GM21381 (cell line): ENCODE data around the gene BLTP2.
"Not testable (repeated sequence)": the region's sequence is repeated elsewhere in the genome, so short reads cannot be mapped to it uniquely, and the experiment has no call there.

Experiments used
- ATAC-seq: cut with Tn5 transposase; IDR thresholded peaks from one replicate; pipeline ENCODE4 v1.9.1; 2021; ENCODE audit warnings: mild to moderate bottlenecking, moderate library complexity; ENCODE audit not compliant: unreplicated experiment

The BLTP2 gene

GRCh38 chr17:28644787-28645575 is at the start of gene BLTP2:
Gene BLTP2 (minus strand): TSS chr17:28645158. CDS start chr17:28645056, 102 bp downstream.
- ATAC-seq, result peak; percentile 84

GRCh38 chr17:28693869-28694268 is 48.9 kb upstream of the BLTP2 start:
- ATAC-seq, result no peak

GRCh38 chr17:28689011-28689410 is 44.1 kb upstream of the BLTP2 start:
- no peak for ATAC-seq

GRCh38 chr17:28688481-28688880 is 43.5 kb upstream of the BLTP2 start:
- ATAC-seq, result no peak

GRCh38 chr17:28686296-28686695 is 41.3 kb upstream of the BLTP2 start:
- ATAC-seq, result no peak

- ATAC-seq, result no peak
Measured at GRCh38 chr17:28685366-28685765, 40.4 kb upstream of the BLTP2 start.

- no peak for ATAC-seq
Measured at GRCh38 chr17:28684963-28685362, 40.0 kb upstream of the BLTP2 start.

- no peak for ATAC-seq
Measured at GRCh38 chr17:28682655-28683054, 37.7 kb upstream of the BLTP2 start.

GRCh38 chr17:28675980-28676379 is 31.0 kb upstream of the BLTP2 start:
- no peak for ATAC-seq

GRCh38 chr17:28675490-28675889 is 30.5 kb upstream of the BLTP2 start:
- ATAC-seq, result no peak

- no peak for ATAC-seq
Measured at GRCh38 chr17:28669918-28670317, 25.0 kb upstream of the BLTP2 start.

- ATAC-seq, result no peak
Measured at GRCh38 chr17:28667870-28668269, 22.9 kb upstream of the BLTP2 start.

GRCh38 chr17:28665994-28666393 is 21.0 kb upstream of the BLTP2 start:
- no peak for ATAC-seq

- ATAC-seq, result no peak
Measured at GRCh38 chr17:28663723-28664122, 18.8 kb upstream of the BLTP2 start.

- ATAC-seq, result no peak
Measured at GRCh38 chr17:28662527-28662829, 17.5 kb upstream of the BLTP2 start.

GRCh38 chr17:28661635-28662526 is 16.9 kb upstream of the BLTP2 start, which contains the start of the genes SDF2 and SUPT6H:
Gene SDF2 (minus strand): TSS chr17:28661906. CDS start chr17:28661876, 30 bp downstream.
Gene SUPT6H (plus strand): TSS chr17:28662205. CDS start chr17:28673402, 11,197 bp downstream.
- ATAC-seq, result peak; percentile 82

GRCh38 chr17:28659497-28659881 is 14.5 kb upstream of the BLTP2 start:
- not testable (repeated sequence) for ATAC-seq

GRCh38 chr17:28658766-28659496 is 14.0 kb upstream of the BLTP2 start:
- ATAC-seq, result not testable (repeated sequence)

GRCh38 chr17:28658342-28658741 is 13.4 kb upstream of the BLTP2 start:
- ATAC-seq, result not testable (repeated sequence)

- ATAC-seq, result no peak
Measured at GRCh38 chr17:28657756-28658155, 12.8 kb upstream of the BLTP2 start.

GRCh38 chr17:28655160-28655559 is 10.2 kb upstream of the BLTP2 start:
- ATAC-seq, result no peak
